ENCODE results near the gene BRICD5. TPM values are rescaled to one million over a fixed set of nuclear protein-coding genes. Genes with fewer than 3 reads are reported as not detected.

Gene BRICD5
- total RNA-seq, 1 donor from 2014 or later, result 2.9 TPM

GRCh38 chr16:2183671-2184070 is 27.0 kb downstream of the BRICD5 start:
- no peak for DNase-seq (ENCODE audit: low spot score)

- DNase-seq (ENCODE audit: low spot score), result no peak
Observed at GRCh38 chr16:2181952-2182351, 28.7 kb downstream of the BRICD5 start.

GRCh38 chr16:2180962-2181923 is 29.4 kb downstream of the BRICD5 start:
- no peak for DNase-seq (ENCODE audit: low spot score)

- no peak for DNase-seq (ENCODE audit: low spot score)
Observed at GRCh38 chr16:2180461-2180860, 30.2 kb downstream of the BRICD5 start.

- no peak for DNase-seq (ENCODE audit: low spot score)
Observed at GRCh38 chr16:2179576-2179975, 31.1 kb downstream of the BRICD5 start.

GRCh38 chr16:2179107-2179501 is 31.6 kb downstream of the BRICD5 start:
- no peak for DNase-seq (ENCODE audit: low spot score)

GRCh38 chr16:2178321-2179106 is 32.1 kb downstream of the BRICD5 start:
- no peak for DNase-seq (ENCODE audit: low spot score)

- DNase-seq (ENCODE audit: low spot score), result no peak
Observed at GRCh38 chr16:2177561-2177960, 33.1 kb downstream of the BRICD5 start.

- DNase-seq (ENCODE audit: low spot score), result no peak
Observed at GRCh38 chr16:2177101-2177500, 33.6 kb downstream of the BRICD5 start.

GRCh38 chr16:2176047-2176446 is 34.6 kb downstream of the BRICD5 start:
- DNase-seq (ENCODE audit: low spot score), result no peak

GRCh38 chr16:2175454-2175853 is 35.2 kb downstream of the BRICD5 start:
- no peak for DNase-seq (ENCODE audit: low spot score)

- no peak for DNase-seq (ENCODE audit: low spot score)
Observed at GRCh38 chr16:2174396-2175131, 36.1 kb downstream of the BRICD5 start.

GRCh38 chr16:2173916-2174315 is 36.7 kb downstream of the BRICD5 start:
- DNase-seq (ENCODE audit: low spot score), result no peak

GRCh38 chr16:2173366-2173765 is 37.3 kb downstream of the BRICD5 start:
- DNase-seq (ENCODE audit: low spot score), result no peak

- no peak for DNase-seq (ENCODE audit: low spot score)
Observed at GRCh38 chr16:2172688-2173335, 37.9 kb downstream of the BRICD5 start.

- DNase-seq (ENCODE audit: low spot score), result no peak
Observed at GRCh38 chr16:2171601-2172178, 39.0 kb downstream of the BRICD5 start.

- no peak for DNase-seq (ENCODE audit: low spot score)
Observed at GRCh38 chr16:2170587-2171435, 39.9 kb downstream of the BRICD5 start.

GRCh38 chr16:2170080-2170479 is 40.6 kb downstream of the BRICD5 start:
- DNase-seq (ENCODE audit: low spot score), result no peak

GRCh38 chr16:2167068-2167638 is 43.5 kb downstream of the BRICD5 start:
- no peak for DNase-seq (ENCODE audit: low spot score)

Data from mesenteric fat pad (tissue), 1 donor.